OCI-LY1 (cell line): Measurements from ENCODE around the gene NABP2.

ENCODE experiments used
- H2AFZ ChIP-seq: fragments of 200-600 bp; sonication (generic), shearing (Covaris generic); 2 replicates; pipeline ENCODE4 v1.6.0; 2014; ENCODE audit warnings: antibody characterized with exemption, mild to moderate bottlenecking, low read length
- H3F3A ChIP-seq: fragments of 200-600 bp; sonication (generic), shearing (Covaris generic); 2 replicates; pipeline ENCODE4 v1.6.0; 2014; ENCODE audit warnings: mild to moderate bottlenecking, antibody characterized with exemption, low read length, moderate library complexity; ENCODE audit not compliant: insufficient read depth
- H3K27ac ChIP-seq: fragments of 200-600 bp; sonication (generic); 2 replicates; pipeline ENCODE4 v1.5.1; 2014; ENCODE audit warnings: low read length, mixed run types, mild to moderate bottlenecking, low read depth; ENCODE audit not compliant: poor library complexity, severe bottlenecking
- H3K27me3 ChIP-seq: fragments of 200-600 bp; sonication (generic); 2 replicates; pipeline ENCODE4 v1.6.0; 2014; ENCODE audit warnings: antibody characterized with exemption, mild to moderate bottlenecking, low read length, moderate library complexity; ENCODE audit not compliant: insufficient read depth
- H3K36me3 ChIP-seq: fragments of 200-600 bp; sonication (generic); 2 replicates; pipeline ENCODE4 v1.6.1; 2014; ENCODE audit warnings: mild to moderate bottlenecking, antibody characterized with exemption, low read length, moderate library complexity, mixed read lengths; ENCODE audit not compliant: insufficient read depth
- H3K4me1 ChIP-seq: fragments of 200-600 bp; sonication (generic); 2 replicates; pipeline ENCODE4 v1.5.1; 2014; ENCODE audit warnings: mild to moderate bottlenecking, low read length, moderate library complexity; ENCODE audit not compliant: insufficient read depth, severe bottlenecking
- H3K4me2 ChIP-seq: fragments of 200-600 bp; sonication (generic), shearing (Covaris generic); 2 replicates; pipeline ENCODE4 v1.6.1; 2014; ENCODE audit warnings: low read length
- H3K4me3 ChIP-seq: fragments of 200-600 bp; sonication (generic); 2 replicates; pipeline ENCODE4 v1.5.1; 2014; ENCODE audit warnings: low read length, low read depth, mild to moderate bottlenecking, mixed read lengths; ENCODE audit not compliant: poor library complexity, severe bottlenecking
- H3K79me2 ChIP-seq: fragments of 200-600 bp; shearing (Covaris generic); 2 replicates; pipeline ENCODE4 v1.6.1; 2016; ENCODE audit warnings: mixed run types, low read length, mixed read lengths; ENCODE audit not compliant: insufficient read depth
- H3K9ac ChIP-seq: fragments of 200-600 bp; sonication (generic), shearing (Covaris generic); 2 replicates; pipeline ENCODE4 v1.6.1; 2014; ENCODE audit warnings: mild to moderate bottlenecking, low read length, mixed read lengths
- H3K9me2 ChIP-seq: fragments of 200-600 bp; sonication (generic), shearing (Covaris generic); 2 replicates; pipeline ENCODE4 v1.6.1; 2014; ENCODE audit warnings: low read depth, mild to moderate bottlenecking, low read length, mixed read lengths
- H3K9me3 ChIP-seq: fragments of 200-600 bp; shearing (Covaris generic); 2 replicates; pipeline ENCODE4 v1.6.1; 2014; ENCODE audit warnings: low read length, mixed read lengths
- H4K20me1 ChIP-seq: fragments of 200-600 bp; sonication (generic), shearing (Covaris generic); 2 replicates; pipeline ENCODE4 v1.6.0; 2016; ENCODE audit warnings: mild to moderate bottlenecking, low read length; ENCODE audit not compliant: insufficient read depth
- CTCF ChIP-seq: fragments of 200-600 bp; sonication (generic), shearing (Covaris generic); IDR thresholded peaks from 2 replicates; pipeline ENCODE4 v1.5.1; 2017; ENCODE audit warnings: mild to moderate bottlenecking, antibody characterized with exemption, low read length, moderate library complexity, mixed read lengths
- EZH2 ChIP-seq: fragments of 200-600 bp; sonication (generic), shearing (Covaris generic); IDR thresholded peaks from 2 replicates; pipeline ENCODE4 v1.8.0; 2017; ENCODE audit warnings: borderline replicate concordance, mixed run types, mild to moderate bottlenecking, antibody characterized with exemption, low read length, moderate library complexity, mixed read lengths

Gene NABP2

GRCh38 chr12:56224102-56224701 is at the start of gene NABP2:
Gene NABP2 (plus strand): TSS chr12:56224342. CDS start chr12:56224857, 515 bp downstream.
- Histone ChIP-seq H3K4me2 (peak within 1 kb of the TSS; percentile 95), H4K20me1 (no peaks in the 10 kb centered on the region), H3K36me3 (no peaks in the 10 kb centered on the region), H3K9me3 (no peaks in the 10 kb centered on the region), H3F3A (no peaks in the 10 kb centered on the region), H3K9ac (peak within 1 kb of the TSS; percentile 76), H3K79me2 (0 out of 2 replicates have a peak, but pooled peaks cover 5% of the 10 kb centered on the region), H3K27me3 (no peaks in the 10 kb centered on the region), H3K4me1 (peaks cover 42% of the 10 kb centered on the region), H3K9me2 (no peaks in the 10 kb centered on the region), H3K27ac (peak within 1 kb of the TSS; percentile 84), H2AFZ (peak within 1 kb of the TSS; percentile 52), H3K4me3 (peak within 1 kb of the TSS; percentile 84)
- TF ChIP-seq EZH2 (no peak), CTCF (peak; percentile 91)

GRCh38 chr12:56178347-56178746 is 45.8 kb upstream of the NABP2 start:
- no peaks in the 10 kb centered on the region for H3K79me2 ChIP-seq
- H3K4me2 ChIP-seq, result no peak overlapping the region
- H2AFZ ChIP-seq, result no peak overlapping the region
- no peak overlapping the region for H3K9ac ChIP-seq
- TF ChIP-seq EZH2, result no peak
- no peak for TF ChIP-seq CTCF
- H4K20me1 ChIP-seq, result no peaks in the 10 kb centered on the region
- H3K9me2 ChIP-seq, result no peaks in the 10 kb centered on the region
- no peaks in the 10 kb centered on the region for H3K4me1 ChIP-seq
- no peak overlapping the region for H3K4me3 ChIP-seq
- H3K9me3 ChIP-seq, result no peaks in the 10 kb centered on the region
- H3K27ac ChIP-seq, result no peak overlapping the region
- H3K27me3 ChIP-seq, result no peaks in the 10 kb centered on the region
- H3F3A ChIP-seq, result no peaks in the 10 kb centered on the region
- peaks cover 93% of the 10 kb centered on the region for H3K36me3 ChIP-seq

GRCh38 chr12:56186957-56187356 is 37.2 kb upstream of the NABP2 start:
- peaks cover 55% of the 10 kb centered on the region for H3K36me3 ChIP-seq
- H2AFZ ChIP-seq, result no peak overlapping the region
- H3K79me2 ChIP-seq, result peaks cover 24% of the 10 kb centered on the region
- no peaks in the 10 kb centered on the region for H3K9me3 ChIP-seq
- no peaks in the 10 kb centered on the region for H4K20me1 ChIP-seq
- peak overlapping the region; percentile 94 for H3K4me2 ChIP-seq
- H3F3A ChIP-seq, result peaks cover 6% of the 10 kb centered on the region; the same call in 1 of the 2 replicates
- no peaks in the 10 kb centered on the region for H3K27me3 ChIP-seq
- TF ChIP-seq EZH2 (no peak), CTCF (no peak)
- H3K9ac ChIP-seq, result peak overlapping the region; percentile 95; the same call in 1 of the 2 replicates
- H3K4me3 ChIP-seq, result peak overlapping the region; percentile 98
- no peak overlapping the region for H3K27ac ChIP-seq
- peaks cover 28% of the 10 kb centered on the region for H3K4me1 ChIP-seq
- no peaks in the 10 kb centered on the region for H3K9me2 ChIP-seq
